ENCODE results near the gene MIOX. TPM values are rescaled to one million over a fixed set of nuclear protein-coding genes. Genes with fewer than 3 reads are reported as not detected.

The MIOX gene
- total and polyA plus RNA-seq, 10 of the 15 experiments (the other 5 are each of a cell fraction or from before 2014, with no cell fraction given) = 0.10 to 0.31 TPM; not detected in 8

- ChIA-PET RAD21 (ENCODE audit: unreplicated experiment) (no interaction called here), SMC1A (ENCODE audit: uncharacterized antibody, unreplicated experiment) (no interaction called here), POLR2A (no interaction called here), CTCF (no interaction called here)
- no peaks in the 10 kb centered on the region for H3K79me2 ChIP-seq (ENCODE audit: control insufficient read depth, insufficient read depth, low read length)
- no peak overlapping the region for H3K4me2 ChIP-seq (ENCODE audit: control insufficient read depth, insufficient read depth)
- H2AFZ ChIP-seq (ENCODE audit: control insufficient read depth, low read depth, low read length) = no peak overlapping the region
- no peaks in the 10 kb centered on the region for H4K20me1 ChIP-seq (ENCODE audit: control insufficient read depth, insufficient read depth)
- no peak overlapping the region for H3K9ac ChIP-seq (ENCODE audit: control insufficient read depth, insufficient read depth, low read length)
- H3K36me3 ChIP-seq (ENCODE audit: control insufficient read depth in 2 of 2, insufficient read depth in 2 of 2, low read length in 1 of 2) = peaks cover 3 to 33% of the 10 kb centered on the region in 2 experiments; a peak in 3 of 4 replicates
- H3K27ac ChIP-seq (ENCODE audit: control insufficient read depth, insufficient read depth) = no peak overlapping the region
- no peaks in the 10 kb centered on the region for H3K4me1 ChIP-seq (ENCODE audit: control insufficient read depth, insufficient read depth, low read length)
- in situ Hi-C loops (cut with MboI) (no loop called here), intact Hi-C loops (cut with micrococcal nuclease; ENCODE audit: unreplicated experiment) (no loop called here)
- FAIRE-seq (no peak), ATAC-seq (no peak), DNase-seq (ENCODE audit: low read depth, low spot score) (no peak)
- no peaks in the 10 kb centered on the region for H3K27me3 ChIP-seq (replicated peaks in 1 of 2; ENCODE audit: control insufficient read depth in 2 of 2, insufficient read depth in 2 of 2, low read length in 1 of 2)
- no peak for TF ChIP-seq SMARCA5 (IDR thresholded peaks at IDR 0.05)
- no peak for TF ChIP-seq MEF2B (IDR thresholded peaks at IDR 0.05; ENCODE audit: partially characterized antibody, poor library complexity, severe bottlenecking)
- TF ChIP-seq FOXM1 (IDR thresholded peaks at IDR 0.05; ENCODE audit: low read depth, low read length) = no peak
- TF ChIP-seq SREBF2 (IDR thresholded peaks at IDR 0.05; ENCODE audit: low read length) = no peak
- no peak for TF ChIP-seq SREBF1 (IDR thresholded peaks at IDR 0.05; ENCODE audit: low read length)
- TF ChIP-seq SKIL (IDR thresholded peaks at IDR 0.05; ENCODE audit: low read depth, poor library complexity, severe bottlenecking) = no peak
- TF ChIP-seq NFYA (IDR thresholded peaks at IDR 0.05; ENCODE audit: borderline replicate concordance, low read depth, low read length) = no peak
- H3K4me3 ChIP-seq = no peak overlapping the region
- no peaks in the 10 kb centered on the region for H3K9me3 ChIP-seq (replicated peaks; ENCODE audit: control insufficient read depth, insufficient read depth, low read length)
- no TSS peak for BruUV-seq (replicated peaks)
- WGBS (ENCODE audit: insufficient coverage, insufficient replicate concordance, low lambda C conversion rate, missing lambda C conversion rate) = 89% methylated on average over 32 of the region's 34 CpGs
These were observed 48.1 kb upstream of the MIOX start for GRCh38 chr22:50438305-50439275.
